HG03103 (cell line): ENCODE data around the gene ARL4C.
"Not testable (repeated sequence)": the region's sequence is repeated elsewhere in the genome, so short reads cannot be mapped to it uniquely, and the experiment has no call there.

Experiments used
- ATAC-seq: cut with Tn5 transposase; IDR thresholded peaks from one replicate; pipeline ENCODE4 v1.9.1; 2021; ENCODE audit warnings: low read depth; ENCODE audit not compliant: unreplicated experiment

The ARL4C gene

DNA sequence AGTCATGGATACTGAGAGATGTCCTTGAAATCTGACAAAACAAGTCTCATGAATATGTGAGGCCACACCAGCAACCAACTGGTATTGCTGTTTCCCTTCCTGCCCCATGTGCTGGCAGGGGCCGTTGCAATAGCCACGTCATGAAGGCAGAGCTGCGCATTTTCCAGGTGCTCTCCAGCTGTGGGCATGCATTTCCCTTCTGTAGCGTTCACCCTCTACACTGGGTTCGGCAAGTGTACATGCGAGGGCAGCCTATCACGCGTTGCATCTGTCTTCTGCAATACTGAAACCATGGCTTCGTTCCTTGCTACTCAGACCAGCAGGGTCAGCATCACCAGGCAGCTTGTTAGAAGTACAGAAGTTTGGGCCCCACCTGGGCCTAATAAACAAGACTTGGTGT is 17.4 kb downstream of the ARL4C start:
- ATAC-seq: no peak

DNA sequence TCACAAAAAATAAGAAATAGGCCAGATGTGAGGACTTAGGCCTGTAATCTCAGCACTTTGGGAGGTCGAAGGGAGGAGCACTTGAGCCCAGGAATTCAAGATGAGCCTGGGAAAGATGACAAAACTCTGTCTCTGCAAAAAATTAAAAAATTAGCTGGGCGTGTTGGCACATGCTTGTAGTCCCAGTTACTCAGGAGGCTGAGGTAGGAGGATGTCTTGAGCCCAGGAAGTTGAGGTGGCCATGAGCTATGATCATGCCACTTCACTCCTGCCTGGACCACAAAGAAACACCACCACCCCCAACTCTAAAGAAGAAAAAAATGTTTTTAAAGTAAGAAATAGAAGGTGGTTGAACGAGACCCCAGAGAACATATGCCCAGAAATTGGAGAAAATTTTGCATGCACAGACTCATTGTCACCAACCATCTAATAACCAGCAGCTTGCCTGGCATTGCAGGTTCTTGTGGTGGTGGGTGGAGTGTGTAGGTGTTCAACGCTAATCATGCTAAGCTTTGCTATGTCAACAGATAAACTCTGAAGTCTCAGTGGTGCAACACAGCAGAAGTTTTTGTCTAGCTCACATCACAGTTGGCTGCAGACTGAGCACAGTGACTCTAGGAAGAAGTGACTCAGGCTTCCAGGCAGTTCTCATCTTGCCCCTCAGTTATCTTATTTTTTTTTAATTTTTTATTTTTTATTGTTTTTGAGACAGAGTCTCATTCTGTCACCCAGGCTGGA is 18.6 kb downstream of the ARL4C start:
- ATAC-seq: no peak

DNA sequence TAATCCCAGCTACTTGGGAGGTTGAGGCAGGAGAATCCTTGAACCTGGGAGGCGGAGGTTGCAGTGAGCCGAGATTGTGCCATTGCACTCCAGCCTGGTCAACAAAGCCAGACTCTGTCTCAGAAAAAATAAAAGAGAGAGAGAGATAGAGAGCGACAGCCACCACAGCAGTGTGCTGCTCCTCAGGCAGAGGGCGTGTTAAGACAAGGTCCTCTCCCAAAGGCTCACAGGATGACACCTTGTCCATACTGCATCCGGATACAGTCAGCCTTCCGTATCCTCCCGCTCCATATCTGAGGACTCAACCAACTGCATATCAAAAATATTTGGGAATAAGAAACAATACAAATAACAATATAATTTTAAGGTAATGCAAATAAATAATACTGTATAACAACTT is 20.1 kb downstream of the ARL4C start:
- ATAC-seq: no peak

DNA sequence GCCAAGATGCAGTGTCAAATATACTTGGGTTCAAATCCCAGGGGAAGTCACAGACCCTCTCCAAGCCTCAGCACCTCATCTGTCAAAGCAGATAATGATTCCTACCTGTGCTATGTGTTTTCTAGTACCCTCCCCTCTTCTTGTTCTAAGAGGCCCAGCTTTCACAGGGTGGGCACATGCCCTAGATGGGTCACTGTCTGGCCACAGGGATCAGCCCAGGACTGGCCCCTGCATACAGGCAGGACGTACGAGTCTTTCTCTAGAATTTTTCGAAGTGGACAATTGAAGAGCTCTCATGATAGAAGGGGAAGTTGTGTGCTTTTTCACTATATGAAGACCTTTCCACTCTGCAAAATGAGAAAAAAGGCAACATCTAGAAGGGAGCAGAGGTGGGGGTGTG is 22.2 kb downstream of the ARL4C start:
- ATAC-seq: no peak

DNA sequence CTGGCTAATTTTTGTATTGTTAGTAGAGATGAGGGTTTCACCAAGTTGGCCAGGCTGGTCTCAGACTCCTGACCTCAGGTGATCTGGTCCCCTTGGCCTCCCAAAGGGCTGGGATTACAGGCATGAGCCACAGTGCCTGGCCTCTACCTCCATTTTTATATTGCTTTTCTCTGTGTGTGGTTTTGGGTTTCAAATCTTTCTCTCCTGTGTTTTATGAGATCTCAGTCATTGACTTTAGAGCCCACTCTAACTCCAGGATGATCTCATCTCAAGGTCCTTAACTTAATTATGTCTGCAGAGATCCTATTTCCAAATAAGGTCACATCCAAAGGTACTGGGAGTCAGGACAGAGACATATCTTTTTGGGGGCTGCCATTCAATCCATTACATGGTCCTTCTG is 24.7 kb downstream of the ARL4C start:
- ATAC-seq: no peak

DNA sequence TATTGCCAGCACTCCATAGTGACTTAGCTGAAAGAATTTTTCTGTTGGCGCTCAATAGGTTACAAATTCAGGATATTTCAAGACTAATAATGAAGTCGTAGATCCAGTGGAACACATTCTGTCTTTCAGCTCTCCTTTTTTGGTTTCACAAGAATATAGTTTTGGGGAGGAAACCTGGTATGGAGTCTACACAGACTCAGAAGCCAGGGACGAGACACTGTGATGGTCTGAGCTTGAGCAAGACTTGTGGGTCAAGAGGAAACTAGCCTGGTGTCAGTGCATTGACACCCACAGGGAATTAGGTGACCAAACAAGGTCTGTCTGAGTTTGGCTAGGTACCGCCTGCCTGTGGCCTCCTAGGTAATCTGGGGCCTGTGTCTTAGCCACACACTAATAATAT is 26.9 kb downstream of the ARL4C start:
- no peak for ATAC-seq

DNA sequence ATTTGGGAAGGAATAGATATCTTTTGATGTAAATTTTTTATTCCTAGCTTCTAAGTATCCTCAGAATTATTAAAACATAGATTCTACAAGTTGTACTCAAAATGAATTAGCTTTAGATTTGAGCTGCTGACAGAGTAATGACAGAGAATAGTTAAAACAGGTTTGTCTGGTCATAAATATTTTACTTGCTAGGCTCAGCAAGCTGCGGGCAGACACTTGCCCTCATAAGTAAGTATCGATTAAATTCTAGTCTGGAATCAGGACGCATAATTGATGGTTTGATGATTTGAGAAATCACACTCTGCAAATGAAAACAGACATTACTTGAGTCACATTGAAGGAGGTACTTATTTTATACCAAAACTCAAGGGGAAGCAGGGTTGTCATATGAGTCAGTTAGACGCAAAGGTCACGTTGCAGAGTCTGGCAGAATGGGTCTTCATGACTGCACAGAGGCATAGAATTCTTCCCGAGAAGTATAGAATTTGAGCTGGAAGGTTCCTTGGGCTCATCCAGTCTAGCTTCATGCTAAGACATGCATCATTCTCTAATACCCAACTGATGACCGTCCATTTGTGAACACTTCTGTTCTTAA is 27.5 kb downstream of the ARL4C start:
- ATAC-seq: no peak

DNA sequence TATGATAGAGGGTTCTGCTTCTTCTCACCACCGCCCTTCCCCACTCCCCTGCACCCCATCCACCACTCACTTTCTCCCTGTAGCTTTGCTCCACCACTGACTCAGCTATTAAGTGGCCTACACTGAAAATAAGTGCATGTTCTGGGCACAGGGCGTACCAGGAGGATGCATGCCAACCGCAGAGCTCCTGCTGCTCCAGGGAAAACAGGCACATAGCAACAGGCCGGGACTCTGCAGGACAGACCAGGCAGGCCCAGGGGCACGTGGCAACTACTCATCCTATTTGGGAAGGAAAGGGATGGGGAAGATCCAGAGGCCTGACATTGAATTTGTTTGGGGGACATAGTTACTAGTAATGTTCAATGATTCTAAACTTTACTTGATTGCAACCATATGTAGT is 28.4 kb downstream of the ARL4C start:
- ATAC-seq: no peak

DNA sequence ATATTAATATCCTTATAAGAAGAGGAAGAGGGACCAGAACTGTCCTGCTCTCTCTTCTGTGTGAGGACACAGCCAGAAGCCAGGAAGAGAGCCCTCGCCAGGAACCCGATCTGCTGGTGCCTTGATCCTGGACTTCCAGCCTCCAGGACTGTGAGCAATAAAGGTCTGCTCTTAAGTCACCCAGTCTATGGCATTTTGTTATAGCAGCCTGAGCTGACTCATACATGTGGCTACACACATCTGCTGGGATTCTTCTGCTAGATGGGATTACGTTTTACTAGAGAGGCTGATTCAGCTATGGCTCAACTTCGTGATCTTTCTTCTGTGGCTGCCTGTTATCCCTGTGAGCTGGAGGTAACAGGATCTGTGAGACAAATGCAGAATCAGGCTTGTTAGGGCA is 29.6 kb downstream of the ARL4C start:
- ATAC-seq: no peak

DNA sequence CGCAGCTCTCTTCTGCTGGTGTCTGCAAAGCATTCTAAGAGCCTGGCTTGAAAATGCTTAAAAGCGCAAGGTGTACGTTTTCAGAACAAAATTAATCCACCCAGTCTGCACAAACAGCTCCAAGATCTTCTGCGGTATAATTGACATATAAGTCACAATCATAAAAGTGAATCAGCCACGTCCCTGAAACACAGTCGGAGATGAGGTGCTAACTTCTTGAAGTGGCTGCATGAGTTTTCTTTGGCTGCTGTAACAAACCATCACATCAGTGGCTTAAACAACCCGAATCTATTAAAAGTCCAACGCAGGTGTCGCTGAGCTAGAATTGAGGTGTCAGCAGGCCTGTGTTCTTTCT is 32.6 kb downstream of the ARL4C start:
- ATAC-seq: no peak

DNA sequence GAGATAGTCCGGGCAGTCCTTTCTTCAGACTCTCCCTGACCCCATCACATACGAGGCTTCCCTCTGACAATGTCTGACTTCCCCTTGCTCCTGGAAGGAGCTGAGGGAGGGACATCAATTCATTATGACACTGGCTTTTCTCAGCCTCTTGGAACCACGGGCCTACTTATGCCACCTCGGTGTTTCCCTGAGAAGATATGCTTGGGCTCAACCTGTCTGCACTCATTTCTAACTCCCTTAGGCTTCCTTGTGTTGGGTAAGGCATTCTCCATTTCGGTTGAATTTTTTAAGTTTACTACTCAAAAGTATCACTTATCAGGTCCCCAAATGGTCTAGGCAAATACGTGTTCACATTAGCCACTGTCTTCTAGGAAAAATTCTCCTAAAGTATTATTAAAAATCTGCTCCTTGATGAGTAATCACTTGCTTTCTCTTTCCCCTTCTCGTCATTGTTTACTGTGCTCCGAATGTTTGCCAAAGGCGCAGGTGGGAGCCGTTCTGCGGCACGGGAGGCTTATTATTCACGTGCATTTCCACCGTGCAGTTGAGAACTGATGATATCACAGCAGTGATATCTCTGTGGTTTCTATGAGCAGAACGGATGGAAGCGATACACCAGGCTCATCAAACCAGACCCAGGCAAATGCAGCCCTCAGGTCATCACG is 33.1 kb downstream of the ARL4C start:
- ATAC-seq: no peak

DNA sequence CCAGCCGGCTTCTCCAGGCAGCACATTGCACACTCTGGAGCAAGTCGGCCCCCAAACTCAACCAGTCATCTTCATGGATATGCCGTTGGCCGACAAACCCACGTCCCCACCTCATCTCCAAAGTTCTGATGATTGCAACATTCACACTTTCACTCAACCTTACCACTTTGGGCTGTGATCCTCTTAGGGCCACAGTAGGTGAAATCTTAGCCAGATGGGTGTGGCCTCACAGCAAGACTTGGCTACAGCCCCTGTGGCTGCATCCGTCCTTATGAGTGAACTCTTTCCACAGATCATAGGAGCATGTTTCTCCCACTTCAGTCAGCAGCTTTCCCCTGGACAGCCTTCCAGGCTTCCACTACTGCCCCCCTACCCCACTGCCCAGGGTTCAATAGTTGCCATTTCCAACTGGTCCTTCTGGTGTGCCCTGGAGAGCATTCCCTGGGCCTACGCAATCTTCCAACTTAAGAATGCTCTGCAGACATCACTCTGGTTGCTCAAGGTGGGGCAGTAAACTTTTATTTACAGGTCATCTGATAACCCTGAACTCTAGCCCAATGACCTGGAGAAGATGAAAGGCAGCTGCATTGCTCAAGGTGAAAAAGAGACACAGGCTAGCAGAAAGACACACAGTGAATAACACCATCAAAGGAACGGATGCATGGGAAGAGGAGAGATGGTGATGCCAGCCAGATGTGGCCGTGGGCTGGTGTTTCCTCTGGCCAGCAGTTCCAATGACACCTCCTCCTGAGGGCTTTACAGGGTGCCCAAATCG is 34.5 kb downstream of the ARL4C start:
- ATAC-seq: no peak

DNA sequence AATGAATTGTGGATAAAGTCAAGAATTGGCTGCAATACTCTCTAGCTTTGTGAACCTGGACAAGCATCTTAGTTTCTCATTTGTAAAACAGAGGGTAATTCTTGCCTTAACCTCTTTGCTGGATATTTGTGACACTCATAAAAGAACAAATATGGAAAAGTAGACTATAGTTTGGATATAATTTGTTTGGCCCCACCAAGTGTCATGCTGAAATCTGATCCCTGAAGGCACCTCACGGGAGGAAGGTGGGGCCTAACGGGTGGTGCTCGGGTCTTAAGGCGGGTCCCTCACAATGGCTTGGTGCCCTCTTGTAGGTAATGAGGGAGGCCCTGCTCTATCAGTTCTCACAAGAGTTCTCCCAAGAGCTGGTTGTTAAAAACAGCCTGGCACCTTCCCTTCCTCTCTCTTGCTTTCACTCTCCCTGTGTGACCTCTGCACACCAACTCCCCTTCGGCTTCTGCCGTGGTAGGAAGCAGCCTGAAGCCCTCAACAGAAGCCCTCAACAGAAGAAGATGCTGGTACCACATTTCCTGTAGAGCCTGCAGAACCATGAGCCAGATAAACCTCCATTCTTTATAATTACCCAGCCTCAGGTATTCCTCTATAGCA is 37.4 kb downstream of the ARL4C start:
- no peak for ATAC-seq

DNA sequence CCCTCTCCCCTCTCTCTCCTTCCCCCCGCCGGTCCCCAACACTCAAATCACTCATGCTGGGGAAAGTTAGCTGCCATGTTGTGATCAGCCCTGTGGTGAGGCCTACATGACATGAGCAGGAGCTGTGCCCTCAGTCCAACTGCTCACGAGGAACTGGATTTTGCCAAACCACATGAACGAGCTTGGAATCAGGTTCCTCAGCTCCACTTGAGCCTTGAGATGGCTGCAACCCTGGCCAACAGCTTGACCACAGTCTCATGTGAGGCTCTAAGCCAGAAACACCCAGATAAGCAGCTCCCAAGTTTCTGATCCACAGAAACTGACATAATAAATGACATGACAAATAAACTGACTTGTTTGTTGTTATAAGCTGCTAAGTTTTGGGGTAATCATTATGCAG is 38.4 kb downstream of the ARL4C start:
- no peak for ATAC-seq

DNA sequence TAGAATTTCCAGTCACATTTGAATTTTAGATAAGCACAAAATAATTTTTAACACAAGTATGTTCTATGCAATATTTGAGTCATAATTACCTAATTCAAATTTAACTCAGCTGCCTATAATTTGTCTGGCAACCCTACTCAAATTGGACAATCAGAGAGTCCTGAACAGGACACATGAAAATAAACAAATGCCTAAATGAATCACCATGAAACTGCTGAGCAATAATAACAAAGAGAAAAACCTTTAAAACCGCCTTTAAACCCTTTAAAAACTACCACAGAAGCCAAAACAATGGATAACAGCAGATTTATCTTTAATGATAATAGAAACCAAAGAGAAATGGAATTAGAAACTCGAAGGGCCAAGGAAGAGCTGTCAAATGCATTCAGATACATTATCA is 39.5 kb downstream of the ARL4C start:
- ATAC-seq: no peak

DNA sequence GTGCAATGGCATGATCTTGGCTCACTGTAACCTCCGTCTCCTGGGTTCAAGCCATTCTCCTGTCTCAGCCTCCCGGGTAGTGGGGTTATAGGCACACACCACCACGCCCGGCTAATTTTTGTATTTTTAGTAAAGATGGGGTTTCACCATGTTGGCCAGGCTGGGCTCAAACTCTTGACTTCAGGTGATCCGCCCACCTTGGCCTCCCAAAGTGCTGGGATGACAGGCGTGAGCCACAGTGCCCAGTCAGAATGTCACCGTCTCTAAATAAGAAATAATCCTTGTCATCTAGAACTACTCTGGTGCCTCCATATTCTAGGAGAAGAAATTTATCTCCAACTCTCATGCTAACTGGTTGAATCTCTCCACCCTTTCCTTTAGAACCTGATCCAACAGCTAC is 41.6 kb downstream of the ARL4C start:
- not testable (repeated sequence) for ATAC-seq

DNA sequence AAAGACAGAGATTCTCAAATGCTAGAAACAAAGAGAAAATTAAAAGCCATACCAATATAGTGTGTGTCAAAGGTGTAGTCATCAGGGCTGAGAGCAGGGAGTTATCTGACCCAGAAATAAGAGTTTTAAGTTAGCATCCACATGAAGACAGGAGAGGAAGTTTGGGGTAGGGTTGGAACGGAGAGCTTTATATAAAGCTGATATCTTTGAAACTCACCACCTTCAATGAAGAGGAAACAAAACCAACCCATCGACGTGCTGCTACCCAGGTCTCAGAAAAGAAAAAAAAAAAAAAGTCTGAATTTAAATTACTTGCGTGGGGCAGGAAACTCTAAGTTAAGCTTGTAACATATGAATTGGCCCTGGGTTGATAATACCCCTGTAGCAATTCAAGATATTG is 42.4 kb downstream of the ARL4C start:
- ATAC-seq: no peak

DNA sequence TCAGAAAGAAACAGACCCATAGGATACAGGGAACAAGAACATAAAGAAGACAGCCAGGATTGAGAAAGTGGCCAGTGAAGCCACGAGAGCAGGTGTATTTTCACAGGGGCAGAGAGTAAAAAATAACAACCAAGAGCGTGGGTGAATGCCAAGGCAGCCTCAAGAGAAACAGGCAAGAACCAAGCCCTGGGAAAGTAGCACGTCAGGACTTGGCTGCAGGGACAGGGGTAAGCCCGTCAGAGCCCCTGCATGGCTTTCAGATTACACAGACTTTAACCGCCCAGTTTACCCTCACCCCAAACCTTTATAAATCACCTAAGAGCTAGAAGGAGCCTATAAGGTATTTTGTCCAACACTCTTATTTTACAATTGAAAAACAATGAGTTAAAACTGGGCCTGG is 43.7 kb downstream of the ARL4C start:
- no peak for ATAC-seq

DNA sequence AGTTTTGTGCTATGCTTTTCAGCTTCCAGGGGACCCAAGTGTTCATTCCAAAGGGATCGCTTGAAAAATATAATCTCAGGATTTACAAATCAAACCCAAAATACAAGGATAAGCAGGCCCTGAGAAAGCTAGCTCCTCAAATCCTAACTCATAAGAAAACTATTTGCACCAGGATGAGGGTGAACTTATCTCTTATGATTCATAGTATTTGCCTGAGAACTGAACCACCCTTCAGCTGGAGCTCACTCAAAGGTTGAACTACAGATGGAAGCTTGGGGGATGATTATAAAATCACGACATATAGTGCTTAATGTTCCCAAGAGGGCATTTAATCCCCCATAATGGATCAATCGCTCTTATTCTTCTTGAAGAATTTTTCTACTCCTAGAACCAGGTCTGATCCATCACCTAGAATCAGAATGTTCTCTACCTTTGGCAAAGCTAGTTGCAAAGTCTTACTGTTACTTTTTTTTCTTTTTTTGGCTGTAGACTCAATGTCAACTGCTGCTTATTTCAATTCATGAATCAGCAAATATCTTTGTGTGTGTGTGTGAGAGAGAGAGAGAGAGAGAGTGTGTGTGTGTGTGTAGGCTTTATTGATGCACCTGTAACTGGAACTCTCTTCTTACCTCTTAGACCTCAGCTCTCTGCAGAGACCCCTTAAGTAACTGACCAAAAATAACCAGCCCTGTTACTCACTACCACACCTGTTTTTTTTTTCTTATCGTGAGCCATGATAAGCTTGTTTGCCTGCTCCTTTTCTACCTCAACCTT is 44.8 kb downstream of the ARL4C start:
- ATAC-seq: no peak

DNA sequence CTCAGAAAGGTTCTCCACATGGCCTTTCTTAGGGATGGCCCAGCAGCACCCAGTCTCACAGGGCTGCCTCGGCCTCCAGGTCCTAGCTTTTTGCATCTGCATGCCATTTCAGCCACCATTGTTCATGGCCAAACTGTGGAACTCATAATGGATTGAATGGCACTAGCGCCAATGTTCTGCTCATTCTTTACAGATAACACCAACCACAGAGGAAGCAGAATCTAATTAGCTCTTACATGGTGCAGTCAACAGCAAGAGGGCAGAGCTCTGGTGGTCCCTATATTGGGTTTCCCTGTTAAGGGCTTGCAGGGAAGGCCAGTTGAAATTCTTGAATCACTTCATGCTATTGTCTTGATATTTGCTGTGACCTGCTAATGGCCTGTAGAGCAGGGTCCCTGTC is 45.6 kb downstream of the ARL4C start:
- ATAC-seq: no peak
